HG02840 (cell line): ENCODE measurements around the gene BEND5.

ENCODE experiments used
- ATAC-seq: cut with Tn5 transposase; IDR thresholded peaks from one replicate; pipeline ENCODE4 v1.9.1; 2021; ENCODE audit warnings: mild to moderate bottlenecking, moderate library complexity, moderate number of reproducible peaks; ENCODE audit not compliant: unreplicated experiment, low FRiP score

BEND5 gene

GRCh38 chr1:48776393-48777218 lies at the start of gene BEND5:
BEND5 (minus strand) TSS chr1:48776891; CDS start chr1:48776831, 60 bp downstream.
- ATAC-seq, result no peak

GRCh38 chr1:48823168-48823567 lies 46.5 kb upstream of the BEND5 start:
- ATAC-seq, result no peak

GRCh38 chr1:48820491-48820890 lies 43.8 kb upstream of the BEND5 start:
- no peak for ATAC-seq

- no peak for ATAC-seq
Observed at GRCh38 chr1:48817505-48818114, 40.9 kb upstream of the BEND5 start.

GRCh38 chr1:48810740-48811139 lies 34.0 kb upstream of the BEND5 start:
- ATAC-seq, result no peak

GRCh38 chr1:48808496-48808895 lies 31.8 kb upstream of the BEND5 start:
- no peak for ATAC-seq

- ATAC-seq, result no peak
Observed at GRCh38 chr1:48807554-48808260, 31.0 kb upstream of the BEND5 start.

GRCh38 chr1:48803474-48803873 lies 26.8 kb upstream of the BEND5 start:
- no peak for ATAC-seq

GRCh38 chr1:48794816-48795215 lies 18.1 kb upstream of the BEND5 start:
- no peak for ATAC-seq

- peak; percentile 82 for ATAC-seq
Observed at GRCh38 chr1:48793863-48794262, 17.2 kb upstream of the BEND5 start.

GRCh38 chr1:48792961-48793360 lies 16.3 kb upstream of the BEND5 start:
- no peak for ATAC-seq

GRCh38 chr1:48790397-48790796 lies 13.7 kb upstream of the BEND5 start:
- no peak for ATAC-seq

GRCh38 chr1:48789903-48790302 lies 13.2 kb upstream of the BEND5 start:
- ATAC-seq, result no peak

- no peak for ATAC-seq
Observed at GRCh38 chr1:48785869-48786268, 9.2 kb upstream of the BEND5 start.

GRCh38 chr1:48784301-48784700 lies 7.6 kb upstream of the BEND5 start:
- no peak for ATAC-seq

GRCh38 chr1:48777219-48777895 lies 666 bp upstream of the BEND5 start:
- no peak for ATAC-seq

GRCh38 chr1:48775831-48776392 lies 779 bp downstream of the BEND5 start:
- ATAC-seq, result no peak

- ATAC-seq, result no peak
Observed at GRCh38 chr1:48773133-48773532, 3.6 kb downstream of the BEND5 start.

GRCh38 chr1:48772211-48772610 lies 4.5 kb downstream of the BEND5 start:
- ATAC-seq, result no peak

GRCh38 chr1:48771561-48771960 lies 5.1 kb downstream of the BEND5 start:
- ATAC-seq, result no peak
